Panc1 (cell line): ENCODE results near the gene HCN2. TPM values are rescaled to one million over a fixed set of nuclear protein-coding genes. Genes with fewer than 3 reads are reported as not detected.

Experiments
- ATAC-seq: fragments of 200-7000 bp; cut with Tn5 transposase; 2 replicates; pipeline ENCODE4 v1.9.1; 2020; ENCODE audit warnings: mild to moderate bottlenecking, moderate library complexity
- BruUV-seq: library from RNA; stranded (reverse); fragments of 400-500 nt; replicated peaks from 2 replicates; lab custom pipeline; 2021; lab: Mats Ljungman, UMichigan
- CTCF ChIA-PET: fragments of 300-600 bp; sonication (Branson Sonifier 250); formaldehyde crosslinking; loops from one replicate; lab custom pipeline; 2022; ENCODE audit warnings: antibody characterized with exemption; lab: Charles Lee
- POLR2A ChIA-PET: fragments of 300-600 bp; sonication (Branson Sonifier 250); formaldehyde crosslinking; loops from one replicate; lab custom pipeline; 2022; ENCODE audit warnings: antibody characterized with exemption; lab: Charles Lee
- DNase-seq: peaks from one replicate; pipeline ENCODE4 v3.0.0-alpha.2; 2010; ENCODE audit warnings: low read depth, low spot score
- H3K27ac ChIP-seq: 2 replicates; pipeline ENCODE4 v1.5.1; 2011; ENCODE audit warnings: mild to moderate bottlenecking, low read length, inconsistent platforms
- H3K27me3 ChIP-seq: fragments of 200-500 bp; sonication (Bioruptor generic); 2 replicates; pipeline ENCODE4 v1.6.0; 2014; ENCODE audit warnings: low read length, inconsistent platforms; ENCODE audit not compliant: control insufficient read depth, insufficient read depth
- H3K36me3 ChIP-seq: fragments of 200-500 bp; sonication (Bioruptor generic); 2 replicates; pipeline ENCODE4 v1.5.1; 2014; ENCODE audit warnings: inconsistent platforms, mild to moderate bottlenecking, low read length, moderate library complexity; ENCODE audit not compliant: control insufficient read depth, insufficient read depth
- H3K4me1 ChIP-seq: 2 replicates; pipeline ENCODE4 v1.5.1; 2011; ENCODE audit warnings: inconsistent platforms, mild to moderate bottlenecking, low read length, moderate library complexity; ENCODE audit not compliant: control insufficient read depth, insufficient read depth
- H3K4me3 ChIP-seq, 2 experiments: 2 replicates each; pipeline ENCODE4 v1.5.1; 2011 to 2012; ENCODE audit warnings: low read depth in 2 of 2, low read length in 2 of 2, mild to moderate bottlenecking in 2 of 2, inconsistent platforms in 1 of 2, moderate library complexity in 1 of 2
- H3K9me3 ChIP-seq: fragments of 200-500 bp; sonication (Bioruptor generic); 2 replicates; pipeline ENCODE4 v1.5.1; 2014; ENCODE audit warnings: low read depth, mild to moderate bottlenecking, inconsistent platforms, low read length, moderate library complexity; ENCODE audit not compliant: control insufficient read depth, insufficient read depth
- CTCF ChIP-seq: fragments of 450-650 bp; IDR thresholded peaks from 2 replicates; pipeline ENCODE4 v1.5.1; 2017; ENCODE audit warnings: mild to moderate bottlenecking
- POLR2AphosphoS5 ChIP-seq: IDR thresholded peaks from 2 replicates; pipeline ENCODE4 v1.6.1; 2012; ENCODE audit warnings: mild to moderate bottlenecking, low read depth, low read length, moderate library complexity
- REST ChIP-seq, 2 experiments: IDR thresholded peaks; 2 replicates each; pipeline ENCODE4 v1.6.1; 2011 to 2012; ENCODE audit warnings: low read depth in 2 of 2, control low read depth in 1 of 2, low read length in 1 of 2, mild to moderate bottlenecking in 1 of 2, moderate library complexity in 1 of 2; ENCODE audit not compliant: insufficient read depth in 1 of 2
- SIN3A ChIP-seq: IDR thresholded peaks from 2 replicates; pipeline ENCODE4 v1.6.1; 2012; ENCODE audit warnings: low read depth, mild to moderate bottlenecking, low read length, moderate library complexity, borderline replicate concordance; ENCODE audit not compliant: insufficient read depth
- TCF7L2 ChIP-seq: IDR thresholded peaks from 2 replicates; pipeline ENCODE4 v1.6.1; 2011; ENCODE audit warnings: mild to moderate bottlenecking, low read depth, low read length, inconsistent platforms
- in situ Hi-C: cut with HindIII; loops from 2 replicates; pipeline ENCODE4 v1.10.0; 2016; ENCODE audit warnings: low sequenced_read_pairs, low pct_unique_long_range_greater_than_20kb
- intact Hi-C: fragments of 100-400 bp; cut with micrococcal nuclease; formaldehyde crosslinking; loops from one replicate; pipeline ENCODE4 v1.10.0; 2022; ENCODE audit not compliant: unreplicated experiment
- total RNA-seq: library from RNA; stranded (reverse); gene quantifications from one replicate; pipeline ENCODE4 v1.2.1, GENCODE V29; 2021; ENCODE audit not compliant: unreplicated experiment

Gene HCN2
- total RNA-seq, 1 experiment from 2014 or later = 15.1 TPM

- H3K9me3 ChIP-seq = no peaks in the 10 kb centered on the region
- no peaks in the 10 kb centered on the region for H3K27me3 ChIP-seq
- no peak for TF ChIP-seq POLR2AphosphoS5
- TF ChIP-seq TCF7L2 = no peak
- no peak for TF ChIP-seq REST (IDR thresholded peaks at IDR 0.05; ENCODE audit: insufficient read depth in 1 of 2, low read depth in 2 of 2, low read length in 1 of 2)
- no peak for TF ChIP-seq SIN3A
- TF ChIP-seq CTCF = no peak
- ChIA-PET CTCF (no interaction called here), POLR2A (no interaction called here)
- no peak for DNase-seq
- BruUV-seq = no TSS peak
- no peak overlapping the region for H3K27ac ChIP-seq
- H3K36me3 ChIP-seq = peaks cover 6% of the 10 kb centered on the region; the same call in 1 of the 2 replicates
- no peak overlapping the region for H3K4me3 ChIP-seq
- in situ Hi-C loops = no loop called here
- intact Hi-C loops = no loop called here
- H3K4me1 ChIP-seq = no peaks in the 10 kb centered on the region
- no peak for ATAC-seq
Measured at GRCh38 chr19:629961-630714, 40.5 kb downstream of the HCN2 start.

- Histone ChIP-seq H3K27ac (peak overlapping the region; percentile 84), H3K9me3 (no peaks in the 10 kb centered on the region), H3K36me3 (peaks cover 6% of the 10 kb centered on the region; the same call in 1 of the 2 replicates), H3K27me3 (no peaks in the 10 kb centered on the region), H3K4me1 (no peaks in the 10 kb centered on the region), H3K4me3 (peak overlapping the region; percentile 63 to 85)
- ChIA-PET CTCF (interaction anchor here (0.6 kb wide), 1 partner anchor 46 kb away, joined by 3 read pairs; no protein-coding TSS in a partner anchor), POLR2A (no interaction called here)
- TF ChIP-seq POLR2AphosphoS5 (no peak), REST (IDR thresholded peaks at IDR 0.05; ENCODE audit: insufficient read depth in 1 of 2, low read depth in 2 of 2, low read length in 1 of 2) (no peak)
- ATAC-seq (peak; percentile 78), DNase-seq (no peak)
- intact Hi-C loops = no loop called here
- in situ Hi-C loops = no loop called here
- TSS peak; percentile 30 for BruUV-seq
Measured at GRCh38 chr19:632579-633067, 42.9 kb downstream of the HCN2 start.
